Heart left ventricle (tissue), 16 donors: Measurements from ENCODE around the gene ARSG. TPM values are rescaled to one million over a fixed set of nuclear protein-coding genes. Genes with fewer than 3 reads are reported as not detected.
A peak's percentile ranks its signal among the peaks of the same experiment; 100 is the strongest.

ENCODE experiments used
- ATAC-seq, 4 donors: fragments of 200-7000 bp; cut with Tn5 transposase; one replicate each; pipeline ENCODE4 v1.9.1; 2020 to 2022; ENCODE audit warnings: moderate library complexity in 4 of 4, mild to moderate bottlenecking in 3 of 4, moderate number of reproducible peaks in 1 of 4
- DNase-seq, 5 donors: peaks; one replicate each; pipeline ENCODE4 v3.0.0-alpha.2; 2020
- H3K27ac ChIP-seq, 12 donors: fragments of 200-600 bp; sonication (generic) in 4 of 12; one replicate each; pipeline versions ENCODE4 v1.5.0 to v1.8.0; 2016 to 2022; ENCODE audit warnings: mild to moderate bottlenecking in 2 of 12
- H3K27me3 ChIP-seq, 9 donors: fragments of 200-600 bp; sonication (generic) in 2 of 9; one replicate each; pipeline versions ENCODE4 v1.5.1 to v1.8.0; 2016 to 2022; ENCODE audit warnings: mild to moderate bottlenecking in 3 of 9
- H3K36me3 ChIP-seq, 9 donors: fragments of 200-600 bp; sonication (generic) in 2 of 9; one replicate each; pipeline versions ENCODE4 v1.5.0 to v1.8.0; 2018 to 2022; ENCODE audit warnings: mild to moderate bottlenecking in 2 of 9
- H3K4me1 ChIP-seq, 12 donors: fragments of 200-600 bp; sonication (generic) in 4 of 12; one replicate each; pipeline versions ENCODE4 v1.5.0 to v1.8.0; 2016 to 2022; ENCODE audit warnings: mild to moderate bottlenecking in 3 of 12
- H3K4me3 ChIP-seq, 12 donors: fragments of 200-600 bp; sonication (generic) in 4 of 12; one replicate each; pipeline versions ENCODE4 v1.5.0 to v1.8.0; 2017 to 2022; ENCODE audit warnings: mild to moderate bottlenecking in 9 of 12, moderate library complexity in 4 of 12
- H3K9me3 ChIP-seq, 12 donors: fragments of 200-600 bp; sonication (generic) in 4 of 12; one replicate each; pipeline versions ENCODE4 v1.5.0 to v1.8.0; 2016 to 2022; ENCODE audit warnings: mild to moderate bottlenecking in 1 of 12
- CTCF ChIP-seq, 12 donors: fragments of 200-600 bp; sonication (generic) in 4 of 12; IDR thresholded peaks; one replicate each; pipeline versions ENCODE4 v1.5.0 to v1.8.0; 2018 to 2022; ENCODE audit warnings: antibody characterized with exemption in 12 of 12, mild to moderate bottlenecking in 5 of 12
- POLR2A ChIP-seq, 2 donors: fragments of 450-650 bp; IDR thresholded peaks; one replicate each; pipeline ENCODE4 v1.6.1; 2017; ENCODE audit warnings: antibody characterized with exemption in 2 of 2, mild to moderate bottlenecking in 2 of 2, moderate library complexity in 2 of 2
- WGBS, 4 donors: extraction: QIAGEN DNeasy Blood & Tissue Kit in 2 of 4; methylation state at CpG; one replicate each; pipeline versions ENCODE4 v1.1.5 to v1.1.7; 2013 to 2018; 5-methylcytosine and 5-hydroxymethylcytosine counted together
- intact Hi-C, 10 donors: fragments of 100-400 bp; cut with DNase I; formaldehyde crosslinking; loops; one replicate each; pipeline versions ENCODE4 v1.11.1 to v1.14.2; 2022
- polyA plus RNA-seq, 2 donors: library from polyadenylated mRNA; stranded (reverse); fragments of 200-250 nt; gene quantifications; one replicate each; pipeline ENCODE4 v1.2.3, GENCODE V29; 2013
- total RNA-seq, 9 donors: library from RNA; depleted of rRNA in 2 of 9; stranded (reverse); fragments of >200 nt in 2 of 9; fragmentation: NEBNext Ultra II Directional in 3 of 9; extraction: Animal tissue kit (Norgen Biotek cat#: 25700) in 3 of 9; gene quantifications; one replicate each; pipeline versions ENCODE4 v1.1.0 to v1.2.4, GENCODE V29; 2016 to 2023
- donor health status: ischemic (EF 13 %, LVEDD 7.1; RV severe dilation, severe dysfunction).
- donor health status: healthy with polysubstance abuse.
- donor health status: DM: no; HTN: yes; CAD: no.
- donor health status: DM: no; HTN: no; CAD: no.
- donor health status: ischemic (EF 25% LVEDD 6.9; RV normal size, moderate dysfunction).
- donor health status: ischemic (EF 25% LVEDD 5.7; RV mildly dilated, moderate dysfunction).
- donor health status: healthy.
- donor health status: DM: yes; HTN: yes; CAD: no.
- donor health status: ischemic (EF 35%, LVEDD 5.7; RV mildly dilated, moderate dysfunction).
- donor health status: nonischemic (EF 11% LVEDD 7.7; RV severe dilation, severe dysfunction).
- donor health status: DM: yes; HTN: yes; CAD: no.
- donor health status: PGD.
- donor health status: ischemic (EF 29% LVEDD 5.4; RV normal size, mild dysfunction).
- donor health status: nonischemic (EF 23%, LVEDD 6.1; RV moderate dilation, normal function).

ARSG gene
- total and polyA plus RNA-seq, 11 donors = 1.2 to 4.9 (median 3.3) TPM

- intact Hi-C loops = loop anchor here in 2 of 10 donors (5.0 to 10.0 kb wide), 2 partner anchors 64 to 76 kb away; no protein-coding TSS in a partner anchor
- DNase-seq (no peak), ATAC-seq (no peak)
- Histone ChIP-seq H3K36me3 (no peaks in the 10 kb centered on the region), H3K27me3 (peaks cover 0 to 28% (median 0%) of the 10 kb centered on the region in 9 donors), H3K4me1 (peaks cover 0 to 31% (median 0%) of the 10 kb centered on the region in 12 donors), H3K9me3 (no peaks in the 10 kb centered on the region), H3K27ac (no peak overlapping the region), H3K4me3 (no peak overlapping the region)
- TF ChIP-seq POLR2A (IDR thresholded peaks at IDR 0.05) (no peak), CTCF (IDR thresholded peaks at IDR 0.05) (no peak)
Observed at GRCh38 chr17:68298601-68299000, 7.3 kb downstream of the ARSG start.

GRCh38 chr17:68299817-68300216, 8.5 kb downstream of the ARSG start:
- Histone ChIP-seq H3K9me3 (no peaks in the 10 kb centered on the region), H3K4me3 (no peak overlapping the region), H3K27ac (no peak overlapping the region), H3K36me3 (no peaks in the 10 kb centered on the region), H3K27me3 (peaks cover 0 to 18% (median 0%) of the 10 kb centered on the region in 9 donors), H3K4me1 (peaks cover 0 to 31% (median 0%) of the 10 kb centered on the region in 12 donors)
- ATAC-seq = no peak
- no peak for DNase-seq
- TF ChIP-seq CTCF (IDR thresholded peaks at IDR 0.05) = no peak
- TF ChIP-seq POLR2A (IDR thresholded peaks at IDR 0.05) = no peak
- 95 to 98% (median 98%) methylated on average over 2 to 3 of the region's 3 CpGs for WGBS, 4 donors
- intact Hi-C loops = loop anchor here in 2 of 10 donors (5.0 to 10.0 kb wide), 2 partner anchors 62 to 75 kb away; no protein-coding TSS in a partner anchor

GRCh38 chr17:68301438-68301959, 10.2 kb downstream of the ARSG start:
- Histone ChIP-seq H3K4me3 (no peak overlapping the region), H3K9me3 (no peaks in the 10 kb centered on the region), H3K36me3 (no peaks in the 10 kb centered on the region), H3K4me1 (peaks cover 0 to 23% (median 0%) of the 10 kb centered on the region in 12 donors), H3K27ac (peak overlapping the region in 1 of 12 donors; percentile 49), H3K27me3 (peaks cover 0 to 3% (median 0%) of the 10 kb centered on the region in 9 donors)
- DNase-seq = no peak
- TF ChIP-seq CTCF (IDR thresholded peaks at IDR 0.05) = no peak
- TF ChIP-seq POLR2A (IDR thresholded peaks at IDR 0.05) = no peak
- intact Hi-C loops = no loop called here
- ATAC-seq = peak in 1 of 4 donors; percentile 70
- WGBS, 4 donors = 64 to 73% (median 66%) methylated on average over 9 of the region's 9 CpGs

DNA sequence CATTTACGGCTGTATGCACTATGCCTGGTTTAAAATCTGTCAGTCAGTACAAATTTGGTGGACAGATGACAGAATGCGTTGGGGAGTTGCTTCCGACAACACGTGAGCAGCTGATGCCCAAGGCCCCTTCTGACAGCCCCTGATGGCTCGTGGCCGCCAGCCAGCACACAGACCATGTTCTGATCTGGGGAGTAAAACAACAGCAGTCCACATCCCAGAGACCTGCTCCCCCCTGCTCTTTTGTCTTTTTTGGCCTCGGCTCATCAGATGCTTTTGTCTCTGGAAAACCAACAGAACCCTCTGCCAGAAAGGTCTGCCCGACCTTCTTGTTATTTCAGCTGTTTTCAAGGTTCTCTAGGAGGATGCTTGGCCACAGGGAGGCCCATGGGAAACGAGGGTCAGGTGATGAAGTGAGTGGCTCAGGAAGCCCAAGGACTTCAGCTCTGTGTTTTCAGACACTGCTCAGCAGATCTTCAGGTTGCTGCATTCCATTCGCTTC, 10.8 kb downstream of the ARSG start:
- peak overlapping the region in 1 of 12 donors; percentile 49 for H3K27ac ChIP-seq
- H3K4me3 ChIP-seq = no peak overlapping the region
- intact Hi-C loops = no loop called here
- DNase-seq = no peak
- no peaks in the 10 kb centered on the region for H3K36me3 ChIP-seq
- 56 to 68% (median 65%) methylated on average over 10 of the region's 10 CpGs for WGBS, 4 donors
- no peaks in the 10 kb centered on the region for H3K9me3 ChIP-seq
- peaks cover 0 to 17% (median 0%) of the 10 kb centered on the region in 12 donors for H3K4me1 ChIP-seq
- H3K27me3 ChIP-seq = no peaks in the 10 kb centered on the region
- TF ChIP-seq CTCF (IDR thresholded peaks at IDR 0.05) (no peak), POLR2A (IDR thresholded peaks at IDR 0.05) (no peak)
- ATAC-seq = peak in 2 of 4 donors; percentile 15 to 49
